GM18951 (cell line): ENCODE data around the gene USP9Y.

ENCODE experiments used
- POLR2A ChIP-seq: IDR thresholded peaks from 4 replicates; pipeline ENCODE4 v1.6.1; 2011; ENCODE audit warnings: mild to moderate bottlenecking; ENCODE audit not compliant: insufficient read length, insufficient read depth; ENCODE audit errors: extremely low read depth
- in situ Hi-C: fragments of 300-500 bp; cut with MboI; formaldehyde crosslinking; loops from one replicate; pipeline ENCODE4 v1.12.0; 2022; ENCODE audit warnings: low sequenced_read_pairs, mixed read lengths, inconsistent platforms; ENCODE audit not compliant: unreplicated experiment

USP9Y gene

DNA sequence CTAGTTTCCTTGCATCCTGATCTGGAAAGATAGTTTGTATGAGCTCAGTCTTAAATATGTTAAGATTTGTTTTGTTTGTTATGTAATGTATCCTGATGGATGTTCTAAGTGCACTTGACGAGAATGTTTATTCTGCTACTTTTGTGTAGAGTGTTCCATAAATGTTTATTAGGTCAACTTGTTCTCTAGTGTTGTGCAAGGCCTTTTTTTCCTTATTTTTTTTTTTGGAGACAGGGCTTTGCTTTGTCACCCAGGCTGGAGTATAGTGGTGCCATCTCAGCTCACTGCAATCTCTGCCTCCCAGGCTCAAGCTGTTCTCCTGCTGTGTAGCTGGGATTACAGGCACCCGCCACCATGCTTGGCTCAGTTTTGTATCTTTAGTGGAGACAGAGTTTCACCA is 28.7 kb downstream of the USP9Y start:
- no peak for TF ChIP-seq POLR2A
- in situ Hi-C loops = no loop called here

DNA sequence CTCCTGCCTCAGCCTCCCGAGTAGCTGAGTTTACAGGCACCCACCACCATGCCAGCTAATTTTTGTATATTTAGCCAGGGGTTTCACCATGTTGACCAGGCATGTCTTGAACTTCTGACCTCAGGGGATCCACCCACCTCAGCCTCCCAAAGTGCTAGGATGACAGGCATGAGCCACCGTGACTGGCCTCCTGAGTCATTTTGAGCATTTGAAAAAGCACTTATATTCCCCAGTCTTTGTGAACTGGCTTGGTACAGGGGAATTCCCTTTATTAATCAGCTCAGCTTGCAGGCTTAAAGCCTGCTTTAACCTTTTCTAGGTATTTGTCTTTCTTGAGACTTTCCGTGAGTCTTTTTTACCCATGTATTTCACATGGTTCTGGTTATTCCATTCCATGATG is 32.6 kb downstream of the USP9Y start:
- TF ChIP-seq POLR2A = no peak

DNA sequence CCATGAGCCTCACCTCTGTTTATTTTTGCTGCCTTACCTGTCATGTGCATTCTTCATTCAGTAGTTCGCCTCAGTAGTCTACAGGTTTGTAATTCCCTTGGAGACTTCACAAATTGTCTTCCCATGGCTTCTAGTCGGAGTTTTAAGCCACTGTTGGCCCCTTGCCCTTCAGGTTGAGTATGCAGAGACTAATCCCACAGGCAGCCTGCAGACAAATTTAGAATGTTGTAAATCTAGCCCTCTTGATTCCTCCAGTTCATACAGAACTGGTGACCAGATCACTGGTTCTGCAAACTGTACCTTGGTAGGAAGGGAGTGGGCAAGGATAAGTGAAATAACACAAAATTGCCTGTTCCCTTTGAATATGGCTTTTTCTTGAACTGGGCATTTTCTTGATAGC is 33.0 kb downstream of the USP9Y start:
- in situ Hi-C loops = no loop called here
- no peak for TF ChIP-seq POLR2A

More for the DNA sequence above, 32.6 kb downstream of the USP9Y start:
- in situ Hi-C loops = no loop called here

GRCh38 chrY:12741414-12741813 is 40.4 kb downstream of the USP9Y start:
- in situ Hi-C loops = no loop called here
- no peak for TF ChIP-seq POLR2A

DNA sequence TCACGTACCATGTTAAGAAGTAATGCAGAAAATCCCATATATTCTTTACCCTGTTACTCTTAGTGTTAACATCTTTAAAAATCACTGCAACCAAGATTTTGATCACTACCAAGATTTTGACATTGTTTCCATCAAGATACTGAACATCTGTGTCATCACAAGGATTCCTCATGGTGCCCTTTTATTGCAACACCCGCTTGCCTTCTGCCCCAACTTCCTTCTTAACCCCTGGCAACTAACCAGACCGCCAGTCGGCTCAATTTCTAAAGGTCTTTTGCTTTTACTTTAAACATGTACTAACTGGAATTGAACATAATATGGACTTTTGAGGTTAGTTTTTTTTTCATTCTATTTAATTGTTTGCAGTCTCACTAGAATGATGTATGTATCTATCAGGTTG is 41.7 kb downstream of the USP9Y start:
- in situ Hi-C loops = no loop called here
- TF ChIP-seq POLR2A = no peak

DNA sequence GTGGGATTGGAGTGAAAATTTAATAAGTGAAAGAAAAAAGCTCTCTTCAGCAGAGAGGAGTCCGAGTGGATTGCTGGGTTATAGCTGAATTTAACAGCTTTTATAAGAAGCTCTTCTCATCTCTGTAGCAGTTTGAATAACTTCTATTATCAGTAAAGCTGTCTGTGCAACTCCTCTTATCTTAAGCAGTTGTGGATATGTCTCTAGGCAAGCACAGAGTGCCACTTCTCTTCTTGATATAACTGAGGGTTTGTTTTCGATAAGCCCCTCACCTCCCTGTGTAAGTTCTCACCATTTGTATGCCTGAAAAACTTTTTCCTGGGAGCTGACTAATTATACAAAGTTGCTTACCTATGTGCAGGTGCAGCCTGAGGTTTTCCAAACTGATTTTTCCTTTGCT is 43.1 kb downstream of the USP9Y start:
- TF ChIP-seq POLR2A = no peak
- in situ Hi-C loops = no loop called here

DNA sequence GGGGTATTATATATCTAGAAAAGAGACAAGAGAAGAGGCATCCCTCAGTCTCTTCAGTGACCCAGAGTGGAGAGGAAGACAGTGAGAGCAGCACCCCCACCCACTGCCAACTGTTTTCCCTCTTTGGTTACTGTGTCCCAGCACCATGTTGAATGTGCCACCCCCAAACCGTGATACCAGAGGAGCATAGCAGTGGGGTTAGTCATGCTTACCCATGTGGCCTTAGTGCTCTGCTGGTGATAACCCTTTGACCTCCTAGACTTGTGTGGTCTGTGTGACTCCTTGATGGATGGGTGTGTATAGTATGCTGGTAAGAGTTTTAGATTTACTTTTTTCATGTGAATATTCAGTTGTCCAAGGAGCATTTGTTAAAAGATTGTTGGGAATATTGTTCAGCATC is 48.3 kb downstream of the USP9Y start:
- no peak for TF ChIP-seq POLR2A
- in situ Hi-C loops = no loop called here

GRCh38 chrY:12752856-12753255 is 51.8 kb downstream of the USP9Y start:
- in situ Hi-C loops = no loop called here
- TF ChIP-seq POLR2A = no peak

DNA sequence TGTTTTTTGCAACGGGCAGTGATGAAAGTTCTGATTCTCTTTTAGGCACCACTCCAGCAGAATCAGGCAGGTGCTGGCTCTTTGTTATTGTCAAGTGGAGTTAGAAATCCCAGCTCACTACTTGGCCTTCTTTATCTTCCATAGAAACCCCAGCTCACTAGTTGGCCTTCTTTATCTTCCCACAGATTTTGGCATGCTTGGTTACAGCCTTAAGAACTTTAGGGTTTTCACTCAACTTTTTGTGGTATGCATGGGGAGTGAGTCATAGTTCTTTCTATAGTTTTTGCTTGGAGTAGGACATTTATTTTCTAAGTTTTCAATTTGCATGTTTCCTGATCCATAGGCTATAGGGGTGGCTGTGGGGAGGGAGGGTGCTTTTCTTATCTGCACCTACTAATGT is 55.0 kb downstream of the USP9Y start:
- TF ChIP-seq POLR2A = no peak

DNA sequence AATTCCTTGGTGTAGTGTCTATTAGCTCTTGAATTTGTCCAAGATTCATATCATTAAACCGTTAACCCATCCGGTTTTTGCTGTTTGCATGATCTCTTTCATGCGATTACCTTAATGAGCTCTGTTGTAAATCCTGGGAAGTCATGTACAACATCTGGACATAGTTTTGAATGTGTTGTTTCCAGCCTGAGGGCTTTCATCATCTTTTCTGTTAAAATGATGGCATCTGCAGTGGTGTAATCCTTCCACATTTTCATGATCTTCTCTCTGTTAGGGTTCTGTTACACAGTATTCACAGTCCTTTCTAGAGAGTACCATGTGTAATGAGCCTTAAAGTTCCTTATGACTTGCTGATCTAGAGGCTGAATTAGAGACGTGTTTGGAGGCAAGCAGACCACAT is 64.9 kb downstream of the USP9Y start:
- TF ChIP-seq POLR2A = no peak
- in situ Hi-C loops = no loop called here

More for the DNA sequence above, 55.0 kb downstream of the USP9Y start:
- in situ Hi-C loops = no loop called here

GRCh38 chrY:12784521-12784920 is 83.5 kb downstream of the USP9Y start:
- TF ChIP-seq POLR2A = no peak
- in situ Hi-C loops = no loop called here

- in situ Hi-C loops = no loop called here
- no peak for TF ChIP-seq POLR2A
Observed at GRCh38 chrY:12793999-12794398, 93.0 kb downstream of the USP9Y start.

GRCh38 chrY:12808046-12808445 is 107.0 kb downstream of the USP9Y start:
- in situ Hi-C loops = no loop called here
- no peak for TF ChIP-seq POLR2A

- in situ Hi-C loops = no loop called here
- no peak for TF ChIP-seq POLR2A
Observed at GRCh38 chrY:12809034-12809433, 108.0 kb downstream of the USP9Y start.

- no peak for TF ChIP-seq POLR2A
- in situ Hi-C loops = no loop called here
Observed at GRCh38 chrY:12823408-12823807, 122.4 kb downstream of the USP9Y start.

GRCh38 chrY:12826791-12827190 is 125.8 kb downstream of the USP9Y start:
- no peak for TF ChIP-seq POLR2A
- in situ Hi-C loops = no loop called here

DNA sequence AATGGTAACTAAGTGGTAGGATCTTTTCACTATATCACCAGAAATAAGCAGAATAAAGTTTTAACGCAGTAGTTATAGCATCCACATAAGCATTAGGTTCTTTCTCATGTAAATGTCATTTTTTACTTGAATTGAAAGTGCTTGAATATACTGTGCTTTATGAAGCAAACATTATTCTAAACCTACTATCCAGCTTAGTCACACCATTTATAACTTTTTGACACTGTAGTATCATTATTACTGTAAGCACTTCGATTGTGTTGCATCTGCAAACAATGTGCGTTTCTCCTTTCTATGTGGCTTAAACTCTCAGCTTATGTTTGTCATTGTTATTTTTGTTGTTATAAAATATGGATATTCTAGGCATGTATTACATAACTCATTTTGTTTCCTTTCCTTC is 132.3 kb downstream of the USP9Y start:
- in situ Hi-C loops = no loop called here
- TF ChIP-seq POLR2A = no peak
